HepG2 (cell line): ENCODE measurements around the gene PTK7. TPM values are rescaled to one million over a fixed set of nuclear protein-coding genes. Genes with fewer than 3 reads are reported as not detected.

Source experiments
- BCL6 ChIP-seq: IDR thresholded peaks from 2 replicates; pipeline ENCODE4 v1.6.1; 2016; ENCODE audit warnings: missing genetic modification reagents, missing compliant biosample characterization
- MLLT10 ChIP-seq: sonication (generic); formaldehyde crosslinking; IDR thresholded peaks from 2 replicates; pipeline ENCODE4 v1.4.0; 2020; ENCODE audit warnings: missing genetic modification reagents
- MTF2 ChIP-seq: sonication (generic); formaldehyde crosslinking; IDR thresholded peaks from 2 replicates; pipeline ENCODE4 v1.5.0; 2020; ENCODE audit warnings: missing genetic modification reagents, borderline replicate concordance
- PAWR ChIP-seq: sonication (generic); formaldehyde crosslinking; IDR thresholded peaks from 2 replicates; pipeline ENCODE4 v1.4.0; 2020; ENCODE audit warnings: missing genetic modification reagents, mild to moderate bottlenecking, borderline replicate concordance
- RAD21 ChIP-seq: fragments of 450-650 bp; formaldehyde crosslinking; IDR thresholded peaks from 2 replicates; pipeline ENCODE4 v1.5.0; 2020; ENCODE audit warnings: mild to moderate bottlenecking
- STAT6 ChIP-seq: sonication (generic); formaldehyde crosslinking; IDR thresholded peaks from 2 replicates; pipeline ENCODE4 v1.4.0; 2020; ENCODE audit warnings: missing genetic modification reagents, mild to moderate bottlenecking, borderline replicate concordance
- TEAD3 ChIP-seq: optimal IDR thresholded peaks from 2 replicates; pipeline ENCODE3; 2016; ENCODE audit warnings: borderline replicate concordance
- TOE1 ChIP-seq: sonication (generic); formaldehyde crosslinking; IDR thresholded peaks from 2 replicates; pipeline ENCODE4 v1.4.0; 2020; ENCODE audit warnings: mild to moderate bottlenecking, missing genetic modification reagents
- ZFP90 ChIP-seq: sonication (generic); formaldehyde crosslinking; IDR thresholded peaks from 2 replicates; pipeline ENCODE4 v1.8.0; 2022; ENCODE audit warnings: missing genetic modification reagents, mild to moderate bottlenecking, inconsistent platforms, borderline replicate concordance
- ZMAT3 ChIP-seq: sonication (generic); formaldehyde crosslinking; conservative IDR thresholded peaks from 2 replicates; pipeline ENCODE4 v1.7.0; 2021; ENCODE audit warnings: missing genetic modification reagents
- ZNF121 ChIP-seq: sonication (generic); formaldehyde crosslinking; IDR thresholded peaks from 2 replicates; pipeline ENCODE4 v1.5.0; 2020; ENCODE audit warnings: mild to moderate bottlenecking, missing genetic modification reagents
- ZNF264 ChIP-seq: sonication (generic); formaldehyde crosslinking; IDR thresholded peaks from 2 replicates; pipeline ENCODE4 v1.4.0; 2020; ENCODE audit warnings: missing genetic modification reagents
- ZNF468 ChIP-seq: sonication (generic); formaldehyde crosslinking; IDR thresholded peaks from 2 replicates; pipeline ENCODE4 v1.8.0; 2022; ENCODE audit warnings: mild to moderate bottlenecking, moderate library complexity, missing genetic modification reagents
- polyA plus RNA-seq, 8 experiments: library from polyadenylated mRNA; depleted of rRNA in 3 of 8; stranded (reverse) in 7 of 8; unstranded in 1 of 8; fragments of >200 nt; fragmentation: Illumina TruSeq in 4 of 8; extraction: Trizol in 4 of 8; gene quantifications; 2 replicates each; pipeline versions ENCODE4 v1.2.1 to v1.2.3, GENCODE V29; 2011 to 2016; ENCODE audit warnings: low read depth in 4 of 8, missing spikeins in 1 of 8, mixed read lengths in 1 of 8; ENCODE audit not compliant: insufficient read depth in 1 of 8
- total RNA-seq, 5 experiments: library from RNA; depleted of rRNA; stranded (reverse); fragments of >200 nt; fragmentation: Illumina TruSeq; extraction: Trizol; gene quantifications; 2 replicates each; pipeline ENCODE4 v1.2.3, GENCODE V29; 2016; ENCODE audit warnings: low read depth in 1 of 5
- TF ChIP-seq, protein P1 (sequence below): IDR thresholded peaks from 2 replicates; pipeline ENCODE4 v1.4.0; 2020; ENCODE audit warnings: mild to moderate bottlenecking, missing genetic modification reagents
- TF ChIP-seq, protein P2 (sequence below): sonication (generic); formaldehyde crosslinking; IDR thresholded peaks from 2 replicates; pipeline ENCODE4 v1.4.0; 2020; ENCODE audit warnings: missing genetic modification reagents

PTK7 gene
- total and polyA plus RNA-seq, 2 of the 13 experiments (the other 11 are each of a cell fraction or from before 2014, with no cell fraction given), result 98.5 to 99.8 TPM

DNA sequence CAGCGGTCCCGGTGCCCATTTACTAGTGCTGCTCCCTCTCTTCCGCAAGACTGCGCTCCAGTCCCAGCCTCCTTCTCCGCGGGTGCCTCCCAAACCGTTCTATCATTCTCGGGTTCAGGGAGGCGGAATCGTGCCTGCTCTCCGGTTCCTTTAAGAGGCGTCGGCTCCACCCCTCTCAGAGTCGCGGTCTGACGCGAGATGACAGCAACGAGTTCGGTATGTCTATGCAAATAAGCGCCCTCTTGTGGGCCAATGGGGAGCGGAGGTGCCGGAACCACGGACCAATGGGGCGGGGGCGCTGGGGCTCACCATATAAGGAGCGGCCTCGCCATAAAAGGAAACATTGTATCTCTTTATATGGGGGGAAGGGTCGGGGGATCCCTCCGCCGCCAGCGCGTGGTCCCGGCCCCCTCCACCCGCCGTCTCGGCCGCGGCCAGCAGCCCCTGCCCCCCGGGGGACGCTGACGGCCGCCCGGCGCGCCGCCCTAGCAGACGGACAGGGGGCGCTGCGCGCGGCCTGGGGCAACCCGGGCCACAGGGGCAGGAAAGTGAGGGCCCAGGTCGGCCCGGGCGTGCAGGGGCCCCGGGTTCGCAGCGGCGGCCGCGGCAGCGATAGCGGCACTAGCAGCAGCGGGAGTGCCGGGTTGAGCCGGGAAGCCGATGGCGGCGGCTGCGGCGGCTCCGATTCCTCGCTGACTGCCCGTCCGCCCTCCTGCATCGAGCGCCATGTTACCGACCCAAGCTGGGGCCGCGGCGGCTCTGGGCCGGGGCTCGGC, 95.0 kb downstream of the PTK7 start, which contains the start of gene SRF (continued):
- peak; percentile 61; the same call in 1 of the 2 replicates for TF ChIP-seq ZMAT3 (CRISPR knock-in tag)
- TF ChIP-seq STAT6 (CRISPR knock-in tag), result no peak
- TF ChIP-seq, protein P1, sequence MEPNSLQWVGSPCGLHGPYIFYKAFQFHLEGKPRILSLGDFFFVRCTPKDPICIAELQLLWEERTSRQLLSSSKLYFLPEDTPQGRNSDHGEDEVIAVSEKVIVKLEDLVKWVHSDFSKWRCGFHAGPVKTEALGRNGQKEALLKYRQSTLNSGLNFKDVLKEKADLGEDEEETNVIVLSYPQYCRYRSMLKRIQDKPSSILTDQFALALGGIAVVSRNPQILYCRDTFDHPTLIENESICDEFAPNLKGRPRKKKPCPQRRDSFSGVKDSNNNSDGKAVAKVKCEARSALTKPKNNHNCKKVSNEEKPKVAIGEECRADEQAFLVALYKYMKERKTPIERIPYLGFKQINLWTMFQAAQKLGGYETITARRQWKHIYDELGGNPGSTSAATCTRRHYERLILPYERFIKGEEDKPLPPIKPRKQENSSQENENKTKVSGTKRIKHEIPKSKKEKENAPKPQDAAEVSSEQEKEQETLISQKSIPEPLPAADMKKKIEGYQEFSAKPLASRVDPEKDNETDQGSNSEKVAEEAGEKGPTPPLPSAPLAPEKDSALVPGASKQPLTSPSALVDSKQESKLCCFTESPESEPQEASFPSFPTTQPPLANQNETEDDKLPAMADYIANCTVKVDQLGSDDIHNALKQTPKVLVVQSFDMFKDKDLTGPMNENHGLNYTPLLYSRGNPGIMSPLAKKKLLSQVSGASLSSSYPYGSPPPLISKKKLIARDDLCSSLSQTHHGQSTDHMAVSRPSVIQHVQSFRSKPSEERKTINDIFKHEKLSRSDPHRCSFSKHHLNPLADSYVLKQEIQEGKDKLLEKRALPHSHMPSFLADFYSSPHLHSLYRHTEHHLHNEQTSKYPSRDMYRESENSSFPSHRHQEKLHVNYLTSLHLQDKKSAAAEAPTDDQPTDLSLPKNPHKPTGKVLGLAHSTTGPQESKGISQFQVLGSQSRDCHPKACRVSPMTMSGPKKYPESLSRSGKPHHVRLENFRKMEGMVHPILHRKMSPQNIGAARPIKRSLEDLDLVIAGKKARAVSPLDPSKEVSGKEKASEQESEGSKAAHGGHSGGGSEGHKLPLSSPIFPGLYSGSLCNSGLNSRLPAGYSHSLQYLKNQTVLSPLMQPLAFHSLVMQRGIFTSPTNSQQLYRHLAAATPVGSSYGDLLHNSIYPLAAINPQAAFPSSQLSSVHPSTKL (CRISPR knock-in tag), result peak; percentile 19; the same call in 1 of the 2 replicates
- TF ChIP-seq TOE1 (CRISPR knock-in tag), result no peak
- no peak for TF ChIP-seq ZNF468
- TF ChIP-seq BCL6 (CRISPR knock-in tag), result peak; percentile 42; the same call in 1 of the 2 replicates
- no peak; the same call in 1 of the 2 replicates for TF ChIP-seq ZNF121 (CRISPR knock-in tag)
- no peak for TF ChIP-seq PAWR (CRISPR knock-in tag)
- no peak for TF ChIP-seq MTF2
- TF ChIP-seq TEAD3, result no peak
- TF ChIP-seq MLLT10, result no peak
- no peak; the same call in 1 of the 2 replicates for TF ChIP-seq ZFP90 (CRISPR knock-in tag)
- TF ChIP-seq RAD21 (CRISPR knock-in tag), result peak; percentile 93
- TF ChIP-seq, protein P2, sequence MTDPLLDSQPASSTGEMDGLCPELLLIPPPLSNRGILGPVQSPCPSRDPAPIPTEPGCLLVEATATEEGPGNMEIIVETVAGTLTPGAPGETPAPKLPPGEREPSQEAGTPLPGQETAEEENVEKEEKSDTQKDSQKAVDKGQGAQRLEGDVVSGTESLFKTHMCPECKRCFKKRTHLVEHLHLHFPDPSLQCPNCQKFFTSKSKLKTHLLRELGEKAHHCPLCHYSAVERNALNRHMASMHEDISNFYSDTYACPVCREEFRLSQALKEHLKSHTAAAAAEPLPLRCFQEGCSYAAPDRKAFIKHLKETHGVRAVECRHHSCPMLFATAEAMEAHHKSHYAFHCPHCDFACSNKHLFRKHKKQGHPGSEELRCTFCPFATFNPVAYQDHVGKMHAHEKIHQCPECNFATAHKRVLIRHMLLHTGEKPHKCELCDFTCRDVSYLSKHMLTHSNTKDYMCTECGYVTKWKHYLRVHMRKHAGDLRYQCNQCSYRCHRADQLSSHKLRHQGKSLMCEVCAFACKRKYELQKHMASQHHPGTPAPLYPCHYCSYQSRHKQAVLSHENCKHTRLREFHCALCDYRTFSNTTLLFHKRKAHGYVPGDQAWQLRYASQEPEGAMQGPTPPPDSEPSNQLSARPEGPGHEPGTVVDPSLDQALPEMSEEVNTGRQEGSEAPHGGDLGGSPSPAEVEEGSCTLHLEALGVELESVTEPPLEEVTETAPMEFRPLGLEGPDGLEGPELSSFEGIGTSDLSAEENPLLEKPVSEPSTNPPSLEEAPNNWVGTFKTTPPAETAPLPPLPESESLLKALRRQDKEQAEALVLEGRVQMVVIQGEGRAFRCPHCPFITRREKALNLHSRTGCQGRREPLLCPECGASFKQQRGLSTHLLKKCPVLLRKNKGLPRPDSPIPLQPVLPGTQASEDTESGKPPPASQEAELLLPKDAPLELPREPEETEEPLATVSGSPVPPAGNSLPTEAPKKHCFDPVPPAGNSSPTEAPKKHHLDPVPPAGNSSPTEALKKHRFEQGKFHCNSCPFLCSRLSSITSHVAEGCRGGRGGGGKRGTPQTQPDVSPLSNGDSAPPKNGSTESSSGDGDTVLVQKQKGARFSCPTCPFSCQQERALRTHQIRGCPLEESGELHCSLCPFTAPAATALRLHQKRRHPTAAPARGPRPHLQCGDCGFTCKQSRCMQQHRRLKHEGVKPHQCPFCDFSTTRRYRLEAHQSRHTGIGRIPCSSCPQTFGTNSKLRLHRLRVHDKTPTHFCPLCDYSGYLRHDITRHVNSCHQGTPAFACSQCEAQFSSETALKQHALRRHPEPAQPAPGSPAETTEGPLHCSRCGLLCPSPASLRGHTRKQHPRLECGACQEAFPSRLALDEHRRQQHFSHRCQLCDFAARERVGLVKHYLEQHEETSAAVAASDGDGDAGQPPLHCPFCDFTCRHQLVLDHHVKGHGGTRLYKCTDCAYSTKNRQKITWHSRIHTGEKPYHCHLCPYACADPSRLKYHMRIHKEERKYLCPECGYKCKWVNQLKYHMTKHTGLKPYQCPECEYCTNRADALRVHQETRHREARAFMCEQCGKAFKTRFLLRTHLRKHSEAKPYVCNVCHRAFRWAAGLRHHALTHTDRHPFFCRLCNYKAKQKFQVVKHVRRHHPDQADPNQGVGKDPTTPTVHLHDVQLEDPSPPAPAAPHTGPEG (CRISPR knock-in tag), result peak; percentile 38; the same call in 1 of the 2 replicates
- peak; percentile 46; the same call in 1 of the 2 replicates for TF ChIP-seq ZNF264 (CRISPR knock-in tag)
